SJCRH30 (cell line): ENCODE measurements around the gene SF3A2. TPM values are rescaled to one million over a fixed set of nuclear protein-coding genes. Genes with fewer than 3 reads are reported as not detected.
"Not testable (repeated sequence)": the region's sequence is repeated elsewhere in the genome, so short reads cannot be mapped to it uniquely, and the experiment has no call there.

Source experiments
- DNase-seq, 2 experiments: peaks; one replicate each; pipeline ENCODE4 v3.0.0-alpha.2; 2015 to 2020
- H3K27ac ChIP-seq: fragments of 250-450 bp; sonication (Bioruptor Pico); 2 replicates; pipeline ENCODE4 v1.5.1; 2020; ENCODE audit warnings: mild to moderate bottlenecking, moderate library complexity
- H3K27me3 ChIP-seq: fragments of 250-450 bp; sonication (Bioruptor Pico); 2 replicates; pipeline ENCODE4 v1.5.1; 2020; ENCODE audit warnings: mild to moderate bottlenecking, moderate library complexity
- H3K36me3 ChIP-seq: fragments of 250-450 bp; sonication (Bioruptor Pico); 2 replicates; pipeline ENCODE4 v1.5.1; 2020; ENCODE audit warnings: mild to moderate bottlenecking, moderate library complexity
- H3K4me1 ChIP-seq: fragments of 250-450 bp; sonication (Bioruptor Pico); 2 replicates; pipeline ENCODE4 v1.5.1; 2020; ENCODE audit warnings: mild to moderate bottlenecking, moderate library complexity
- H3K4me3 ChIP-seq: fragments of 250-450 bp; sonication (Bioruptor Pico); 2 replicates; pipeline ENCODE4 v1.5.1; 2020; ENCODE audit warnings: mild to moderate bottlenecking, moderate library complexity
- H3K9me3 ChIP-seq: fragments of 250-450 bp; sonication (Bioruptor Pico); replicated peaks from 2 replicates; pipeline ENCODE4 v1.5.1; 2020; ENCODE audit warnings: mild to moderate bottlenecking, moderate library complexity
- total RNA-seq: library from RNA; depleted of rRNA; stranded (reverse); fragments of >200 nt; shearing (Covaris generic); gene quantifications from 2 replicates; pipeline ENCODE4 v1.2.3, GENCODE V29; 2014

The SF3A2 gene
- total RNA-seq, 1 experiment from 2014 or later, result 49.1 TPM

DNA sequence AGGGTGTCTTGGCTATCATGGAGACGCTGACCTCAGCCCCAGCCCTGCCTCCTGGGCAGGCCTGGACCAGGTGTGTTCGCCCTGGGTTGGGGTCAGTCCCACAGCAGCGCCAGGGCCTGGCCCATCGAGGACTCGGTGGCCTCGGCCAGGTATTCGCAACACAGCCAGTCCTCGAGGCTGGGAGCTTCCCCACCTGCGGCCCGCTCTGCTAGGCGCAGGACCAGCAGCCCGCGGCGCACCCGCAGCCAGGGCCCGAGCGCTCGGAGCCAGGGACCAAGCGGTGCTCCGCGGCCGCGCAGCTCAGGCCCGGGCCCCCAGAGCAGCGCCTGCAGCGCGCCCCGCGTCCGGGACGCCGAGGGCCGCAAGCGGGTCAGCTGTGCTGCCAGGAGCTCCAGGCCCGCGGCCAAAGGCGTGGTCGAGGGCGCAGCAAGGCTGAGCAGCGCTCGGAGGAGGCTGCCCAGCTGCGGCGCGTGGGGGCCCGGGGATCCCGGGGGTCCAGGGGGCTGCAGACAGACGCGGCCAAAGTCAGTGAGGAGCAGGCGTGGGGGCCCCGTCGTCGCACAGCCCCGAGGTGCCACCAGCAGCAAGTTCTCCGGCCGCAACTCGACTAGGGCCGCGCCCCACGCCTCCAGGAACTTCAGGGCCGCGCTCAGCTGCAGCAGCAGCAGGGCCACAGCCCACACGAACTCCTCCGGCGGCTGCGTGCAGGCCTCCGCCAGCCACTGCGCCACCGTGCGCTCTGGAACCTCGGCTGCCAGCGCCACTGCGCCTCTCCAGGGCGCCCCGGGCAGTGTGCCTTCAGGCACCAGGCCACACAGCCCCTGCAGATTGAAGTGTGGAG is 39.2 kb downstream of the SF3A2 start:
- H3K4me1 ChIP-seq, result peaks cover 3% of the 10 kb centered on the region; the same call in 1 of the 2 replicates

DNA sequence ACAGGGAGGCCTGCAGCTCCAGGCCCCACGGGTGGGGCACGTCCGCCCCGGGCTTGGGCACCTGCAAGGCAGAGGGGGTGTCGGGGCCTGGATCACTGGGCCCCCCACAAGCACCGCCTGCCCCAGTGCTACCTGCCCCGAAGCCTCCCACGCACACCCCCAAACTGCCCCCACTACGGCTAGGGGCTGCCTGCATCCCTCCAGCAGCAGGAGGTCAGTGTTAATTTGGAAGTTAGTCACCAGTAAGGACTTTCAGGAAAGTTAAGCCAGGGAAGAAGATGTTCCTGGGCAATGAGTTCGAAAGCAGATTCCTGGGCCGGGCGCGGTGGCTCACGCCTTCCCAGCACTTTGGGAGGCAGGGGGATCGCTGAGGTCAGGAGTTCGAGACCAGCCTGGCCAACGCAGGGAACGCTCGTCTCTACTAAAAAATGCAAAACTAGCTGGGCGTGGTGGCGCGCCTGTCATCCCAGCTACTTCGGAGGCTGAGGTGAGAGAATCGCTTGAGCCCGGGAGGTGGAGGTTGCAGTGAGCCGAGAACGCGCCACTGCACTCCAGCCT is 39.9 kb downstream of the SF3A2 start:
- H3K4me1 ChIP-seq, result peaks cover 3% of the 10 kb centered on the region; the same call in 1 of the 2 replicates
- H3K27ac ChIP-seq, result no peak overlapping the region
- DNase-seq, result no peak
- no peaks in the 10 kb centered on the region for H3K27me3 ChIP-seq
- H3K4me3 ChIP-seq, result no peak overlapping the region
- H3K9me3 ChIP-seq, result no peaks in the 10 kb centered on the region
- peaks cover 26% of the 10 kb centered on the region for H3K36me3 ChIP-seq

More for the DNA sequence above, 39.2 kb downstream of the SF3A2 start:
- Histone ChIP-seq H3K9me3 (no peaks in the 10 kb centered on the region), H3K4me3 (no peak overlapping the region), H3K36me3 (peaks cover 33% of the 10 kb centered on the region), H3K27me3 (no peaks in the 10 kb centered on the region), H3K27ac (no peak overlapping the region)
- no peak for DNase-seq

DNA sequence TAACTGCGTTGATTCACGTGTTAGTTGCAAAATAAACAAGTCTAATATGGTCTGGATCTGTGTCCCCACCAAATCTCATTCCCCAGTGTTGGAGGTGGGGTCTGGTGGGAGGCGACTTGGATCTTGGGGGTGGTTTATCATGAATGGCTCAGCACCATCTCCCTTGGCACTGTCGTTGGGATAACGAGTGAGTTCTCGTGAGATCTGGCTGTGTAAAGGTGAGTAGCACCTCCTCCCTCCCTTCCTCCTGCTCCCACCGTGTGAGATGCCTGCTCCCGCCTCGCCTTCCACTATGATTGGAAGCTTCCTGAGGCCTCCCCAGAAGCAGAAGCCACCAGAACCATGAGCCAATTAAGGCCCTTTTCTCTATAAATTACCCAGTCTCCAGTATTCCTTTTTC is 40.5 kb downstream of the SF3A2 start:
- Histone ChIP-seq H3K27ac (no peak overlapping the region), H3K36me3 (peaks cover 20% of the 10 kb centered on the region), H3K27me3 (no peaks in the 10 kb centered on the region), H3K4me3 (no peak overlapping the region), H3K9me3 (no peaks in the 10 kb centered on the region), H3K4me1 (peaks cover 3% of the 10 kb centered on the region; the same call in 1 of the 2 replicates)
- DNase-seq, result no peak

DNA sequence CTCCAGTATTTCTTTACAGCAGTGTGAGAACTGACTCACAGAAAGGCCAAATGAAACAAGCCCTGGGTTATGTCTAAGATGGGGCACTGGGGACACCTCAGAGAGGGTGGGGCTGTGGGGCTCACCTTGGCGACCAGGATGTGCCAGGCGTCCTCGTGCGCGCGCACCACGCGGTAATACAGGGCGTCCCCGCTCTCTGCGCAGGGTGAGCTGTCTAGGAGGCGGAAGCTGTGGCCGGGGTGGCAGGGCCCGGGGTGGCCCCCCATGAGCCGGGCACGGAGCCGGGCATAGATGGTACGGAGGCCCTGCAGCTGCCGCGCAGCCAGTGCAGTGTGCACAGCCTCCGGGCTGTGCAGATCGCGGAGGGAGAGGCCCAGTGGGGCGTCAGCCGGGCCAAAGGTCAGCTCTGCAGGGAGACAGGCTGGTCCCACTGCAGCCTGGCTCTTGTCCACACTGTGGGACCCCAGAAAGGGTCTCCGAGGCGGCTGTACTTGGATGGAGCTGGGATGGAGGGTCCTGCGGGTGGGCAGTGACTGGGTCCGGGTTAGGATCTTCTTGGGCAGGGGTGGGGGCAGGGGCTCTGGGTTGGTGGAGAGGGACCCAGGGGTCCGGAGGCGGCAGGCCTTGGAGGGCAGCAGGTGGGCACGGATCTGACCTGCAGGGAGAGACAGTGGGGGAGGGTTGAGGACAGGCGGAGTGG is 42.0 kb downstream of the SF3A2 start:
- H3K27me3 ChIP-seq, result no peaks in the 10 kb centered on the region
- peaks cover 6% of the 10 kb centered on the region; the same call in 1 of the 2 replicates for H3K36me3 ChIP-seq
- H3K27ac ChIP-seq, result no peak overlapping the region
- DNase-seq, result no peak
- peaks cover 3% of the 10 kb centered on the region; the same call in 1 of the 2 replicates for H3K4me1 ChIP-seq
- H3K9me3 ChIP-seq, result no peaks in the 10 kb centered on the region
- no peak overlapping the region for H3K4me3 ChIP-seq

DNA sequence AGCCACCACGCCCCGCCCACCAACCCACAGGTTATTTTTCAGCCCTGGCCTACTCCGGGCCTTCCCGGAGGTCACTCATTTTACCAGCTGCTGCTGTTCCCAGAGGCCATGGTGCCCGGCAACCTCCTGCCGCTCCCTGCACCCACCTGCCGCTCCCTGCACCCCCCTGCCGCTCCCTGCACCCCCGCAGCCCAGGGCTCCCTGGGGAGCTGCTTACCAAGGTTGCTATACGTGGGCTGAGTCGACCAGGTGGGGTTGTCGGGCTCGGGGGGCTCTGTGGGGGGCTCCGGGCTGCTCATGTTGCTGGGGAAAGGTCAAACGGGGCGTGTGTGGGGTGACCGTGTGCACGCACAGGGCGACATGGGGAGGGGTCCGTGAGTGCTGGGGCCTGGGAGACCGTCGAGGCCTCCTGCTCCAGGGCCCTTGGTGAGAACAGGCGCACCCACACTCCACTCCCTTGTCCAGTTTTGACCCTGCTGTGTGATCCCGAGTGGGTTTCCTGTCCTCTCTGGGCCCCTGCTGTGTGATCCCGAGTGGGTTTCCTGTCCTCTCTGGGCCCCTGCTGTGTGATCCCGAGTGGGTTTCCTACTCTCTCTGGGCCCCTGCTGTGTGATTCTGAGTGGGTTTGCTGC is 44.1 kb downstream of the SF3A2 start:
- no peak for DNase-seq
- no peaks in the 10 kb centered on the region for H3K27me3 ChIP-seq
- no peaks in the 10 kb centered on the region for H3K9me3 ChIP-seq

DNA sequence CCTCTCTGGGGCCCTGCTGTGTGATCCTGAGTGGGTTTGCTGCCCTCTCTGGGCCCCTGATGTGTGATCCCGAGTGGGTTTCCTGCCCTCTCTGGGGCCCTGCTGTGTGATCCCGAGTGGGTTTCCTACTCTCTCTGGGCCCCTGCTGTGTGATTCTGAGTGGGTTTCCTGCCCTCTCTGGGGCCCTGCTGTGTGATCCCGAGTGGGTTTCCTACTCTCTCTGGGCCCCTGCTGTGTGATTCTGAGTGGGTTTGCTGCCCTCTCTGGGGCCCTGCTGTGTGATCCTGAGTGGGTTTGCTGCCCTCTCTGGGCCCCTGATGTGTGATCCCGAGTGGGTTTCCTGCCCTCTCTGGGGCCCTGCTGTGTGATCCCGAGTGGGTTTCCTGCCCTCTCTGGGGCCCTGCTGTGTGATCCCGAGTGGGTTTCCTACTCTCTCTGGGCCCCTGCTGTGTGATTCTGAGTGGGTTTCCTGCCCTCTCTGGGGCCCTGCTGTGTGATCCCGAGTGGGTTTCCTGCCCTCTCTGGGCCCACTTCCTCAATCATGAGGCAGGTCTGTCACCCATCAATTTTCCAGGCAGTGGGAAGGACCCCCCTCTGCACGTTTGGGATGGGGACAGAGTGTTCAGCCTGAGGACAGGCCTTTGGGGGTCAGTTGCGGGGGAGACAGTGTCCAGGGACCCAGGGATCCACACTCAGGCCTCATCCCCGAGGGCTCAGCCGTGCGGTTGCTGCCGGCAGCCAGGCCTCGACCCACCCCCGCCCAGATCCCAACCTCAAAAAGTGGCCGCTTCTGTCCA is 44.8 kb downstream of the SF3A2 start:
- not testable (repeated sequence) for DNase-seq, H3K9me3 ChIP-seq, H3K4me1 ChIP-seq, H3K27ac ChIP-seq, H3K27me3 ChIP-seq, H3K36me3 ChIP-seq
- peak overlapping the region; percentile 45 for H3K4me3 ChIP-seq

More for the DNA sequence above, 44.1 kb downstream of the SF3A2 start:
- Histone ChIP-seq H3K27ac (no peak overlapping the region), H3K36me3 (no peaks in the 10 kb centered on the region), H3K4me3 (no peak overlapping the region), H3K4me1 (peaks cover 3% of the 10 kb centered on the region; the same call in 1 of the 2 replicates)

DNA sequence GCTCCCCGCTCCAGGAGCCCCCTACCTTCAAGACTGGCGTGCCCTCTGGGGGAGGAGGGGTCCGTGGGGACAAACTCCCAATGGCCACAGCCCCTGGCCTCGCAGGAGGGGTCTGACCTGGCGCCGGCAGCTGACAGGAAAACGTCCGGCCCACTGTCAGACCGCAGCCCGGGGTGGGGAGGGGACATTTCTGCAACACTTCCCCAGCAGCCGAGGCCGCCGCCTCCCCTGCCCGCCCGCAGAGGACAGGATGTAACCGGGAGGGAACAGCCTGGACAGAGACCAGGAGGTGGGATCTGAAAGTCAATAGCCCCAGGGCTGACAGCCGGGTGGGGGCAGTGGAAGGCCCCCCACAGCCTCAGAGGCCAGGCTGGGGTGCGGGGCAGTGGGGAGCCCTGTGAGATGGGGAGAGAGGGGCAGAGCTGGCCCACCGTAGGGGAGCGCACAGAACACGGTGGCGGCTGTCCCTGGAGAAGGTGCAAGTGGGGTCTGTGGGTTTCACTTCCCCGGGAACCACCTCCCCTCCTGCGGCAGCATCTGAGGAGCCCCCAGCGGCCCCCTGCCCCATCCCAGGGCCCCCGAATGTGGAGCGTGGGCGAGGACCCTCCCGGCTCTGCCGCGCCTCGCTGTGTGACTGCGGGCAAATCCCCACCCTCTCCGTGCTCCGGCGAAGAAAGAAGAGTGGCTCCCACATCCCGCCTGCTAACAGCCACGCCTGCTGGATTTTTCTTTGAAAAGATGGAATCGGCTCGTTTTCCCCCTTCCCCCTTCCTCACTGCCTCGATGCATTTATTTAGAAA is 45.6 kb downstream of the SF3A2 start, which contains the start of gene PEAK3:
Gene PEAK3, minus strand, starts transcription at position 114 of the 800 bp plus-strand sequence. CDS start 1,244 bp downstream, outside the sequence.
- peak; percentile 80 to 86 for DNase-seq
- peaks cover 3% of the 10 kb centered on the region; the same call in 1 of the 2 replicates for H3K4me1 ChIP-seq
- no peaks in the 10 kb centered on the region for H3K36me3 ChIP-seq
- H3K9me3 ChIP-seq, result no peaks in the 10 kb centered on the region
- peak within 1 kb of the TSS; percentile 45 for H3K4me3 ChIP-seq
- no peak within 1 kb of the TSS for H3K27ac ChIP-seq
- H3K27me3 ChIP-seq, result no peaks in the 10 kb centered on the region

DNA sequence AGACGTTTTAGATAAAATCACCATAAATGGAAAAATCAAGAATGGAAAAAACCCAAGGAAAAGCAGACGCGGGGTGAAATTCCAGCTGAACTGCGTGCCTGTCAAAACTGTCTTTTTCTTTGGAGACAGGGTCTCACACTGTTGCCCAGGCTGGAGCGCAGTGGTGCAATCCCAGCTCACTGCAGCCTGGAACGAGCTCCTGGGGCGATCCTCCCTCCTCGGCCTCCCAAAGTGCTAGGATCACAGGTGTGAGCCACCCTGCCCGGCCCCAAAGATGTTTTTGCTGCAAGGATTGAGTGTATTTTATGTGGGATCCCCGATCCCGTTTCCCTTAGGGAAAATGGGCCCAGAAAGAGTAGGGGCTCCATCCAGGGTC is 46.2 kb downstream of the SF3A2 start:
- no peaks in the 10 kb centered on the region for H3K27me3 ChIP-seq
- H3K4me1 ChIP-seq, result peaks cover 3% of the 10 kb centered on the region; the same call in 1 of the 2 replicates
- DNase-seq, result no peak
- H3K4me3 ChIP-seq, result no peak overlapping the region
- no peak overlapping the region for H3K27ac ChIP-seq
- H3K36me3 ChIP-seq, result no peaks in the 10 kb centered on the region
- no peaks in the 10 kb centered on the region for H3K9me3 ChIP-seq

DNA sequence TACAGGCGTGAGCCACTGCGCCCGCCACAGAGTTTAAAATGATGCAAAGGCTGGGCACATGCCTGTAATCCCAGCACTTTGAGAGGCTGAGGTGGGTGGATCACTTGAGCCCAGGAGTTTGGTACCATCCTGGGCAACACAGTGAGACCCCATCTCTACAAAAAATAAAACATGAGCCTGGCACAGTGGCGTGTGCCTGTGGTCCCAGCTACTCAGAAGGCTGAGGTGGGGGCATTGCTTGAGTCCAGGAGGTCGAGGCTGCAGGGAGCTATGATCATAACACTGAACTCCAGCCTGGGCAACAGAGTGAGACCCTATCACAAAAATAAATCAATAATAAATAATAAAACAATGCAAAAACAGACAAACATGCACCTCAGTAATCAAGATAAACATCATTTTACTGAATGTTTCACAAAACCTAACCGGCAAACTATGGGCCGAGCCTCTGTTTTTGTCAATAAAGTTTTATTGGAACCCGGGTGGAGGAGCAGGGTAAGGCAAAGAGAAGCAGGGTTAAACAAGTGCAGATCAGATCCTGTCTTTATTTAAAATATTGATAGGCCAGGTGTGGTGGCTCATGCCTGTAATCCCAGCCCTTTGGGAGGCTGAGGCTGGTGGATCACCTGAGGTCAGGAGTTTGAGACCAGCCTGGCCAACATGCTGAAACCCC is 47.3 kb downstream of the SF3A2 start:
- H3K36me3 ChIP-seq, result no peaks in the 10 kb centered on the region
- no peak overlapping the region for H3K27ac ChIP-seq
- H3K4me1 ChIP-seq, result peaks cover 3% of the 10 kb centered on the region; the same call in 1 of the 2 replicates
- no peak overlapping the region for H3K4me3 ChIP-seq
- no peaks in the 10 kb centered on the region; the same call in 1 of the 2 replicates for H3K27me3 ChIP-seq
- no peaks in the 10 kb centered on the region for H3K9me3 ChIP-seq
- DNase-seq, result no peak

DNA sequence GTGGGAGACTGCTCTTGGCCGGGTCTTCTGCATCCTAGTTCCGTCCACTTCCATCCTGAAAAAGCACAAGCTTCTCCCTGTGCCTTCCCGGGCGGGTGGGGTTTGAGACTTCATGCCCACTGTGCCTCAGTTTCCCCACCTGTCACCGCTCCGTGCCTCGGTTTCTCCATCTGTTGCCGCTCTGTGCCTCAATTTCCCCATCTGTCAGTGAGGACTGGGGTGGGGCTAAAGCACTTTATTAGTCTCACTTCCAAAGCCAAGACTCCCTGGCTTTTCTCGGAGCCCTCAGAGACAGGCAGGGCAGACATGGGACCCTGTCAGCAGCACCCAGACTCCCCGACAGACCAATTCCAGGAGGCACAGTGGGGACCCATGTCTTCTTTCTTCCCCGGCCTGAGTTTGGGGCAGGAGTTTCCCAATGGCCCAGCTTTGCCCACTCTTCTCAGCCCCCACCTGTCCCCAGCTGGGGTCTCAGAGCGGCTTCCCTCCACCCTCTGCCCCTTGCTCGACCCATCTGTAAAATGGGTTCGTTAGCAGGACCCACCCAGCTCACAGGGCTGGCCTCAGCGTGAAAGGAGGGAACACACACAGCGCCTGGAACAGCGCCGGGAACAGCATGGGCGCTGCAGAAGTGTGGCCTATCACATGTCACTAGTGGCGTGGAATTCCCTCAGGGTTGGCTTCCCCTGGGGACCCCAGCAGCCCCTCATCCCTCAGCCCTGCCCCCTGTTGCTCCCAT is 49.9 kb downstream of the SF3A2 start:
- no peak overlapping the region for H3K27ac ChIP-seq
- H3K36me3 ChIP-seq, result no peaks in the 10 kb centered on the region
- H3K27me3 ChIP-seq, result no peaks in the 10 kb centered on the region; the same call in 1 of the 2 replicates
- DNase-seq, result no peak
- H3K4me1 ChIP-seq, result peaks cover 3% of the 10 kb centered on the region; the same call in 1 of the 2 replicates
- no peaks in the 10 kb centered on the region for H3K9me3 ChIP-seq
- no peak overlapping the region for H3K4me3 ChIP-seq

DNA sequence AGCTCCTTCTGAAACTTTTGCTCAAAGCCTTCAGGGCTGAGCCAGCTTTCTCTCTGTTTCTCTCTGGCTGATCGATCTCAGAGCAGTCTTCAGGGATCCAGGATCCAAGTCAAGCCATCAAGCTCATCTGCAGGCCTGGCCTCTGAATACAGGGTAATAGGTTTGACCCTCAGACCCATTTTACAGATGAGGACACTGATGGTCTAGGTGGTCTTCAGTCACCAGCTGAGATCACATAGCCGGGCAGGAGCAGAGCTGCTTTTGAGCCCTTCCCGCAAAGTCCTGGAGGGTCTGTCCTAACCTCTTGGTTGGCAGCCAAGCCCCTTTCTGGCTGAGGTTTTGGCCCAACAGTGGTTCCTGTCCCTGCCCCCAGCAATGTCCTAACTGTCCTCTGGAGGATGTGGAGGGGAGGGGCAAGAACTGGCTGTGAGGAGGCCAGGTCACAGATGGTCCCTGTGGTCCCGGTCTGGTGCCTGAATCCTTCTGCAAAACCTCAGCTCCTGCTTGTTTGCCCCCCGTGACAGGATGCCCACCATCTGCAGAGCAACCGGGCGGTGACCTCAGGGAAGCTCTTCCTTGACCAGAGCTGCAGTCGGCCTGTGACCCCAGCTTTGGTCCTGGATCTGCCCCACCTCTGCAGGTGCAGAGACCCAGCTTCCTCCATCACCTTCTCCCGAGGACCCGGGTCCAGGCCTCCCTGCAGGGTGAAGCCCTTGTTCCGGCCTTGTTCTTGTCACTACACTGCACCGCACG is 51.1 kb downstream of the SF3A2 start:
- no peaks in the 10 kb centered on the region for H3K36me3 ChIP-seq
- H3K27ac ChIP-seq, result no peak overlapping the region
- H3K4me1 ChIP-seq, result no peaks in the 10 kb centered on the region
- H3K9me3 ChIP-seq, result no peaks in the 10 kb centered on the region
- no peaks in the 10 kb centered on the region; the same call in 1 of the 2 replicates for H3K27me3 ChIP-seq
- no peak overlapping the region for H3K4me3 ChIP-seq
- no peak for DNase-seq
